Activated CD4-positive, alpha-beta T cell treated with anti-CD3 and anti-CD28 coated beads for 48 hours (primary cell): Measurements from ENCODE around the gene PRKAG2.

Experiments
- DNase-seq: peaks from one replicate; pipeline ENCODE4 v3.0.0-alpha.2; 2020

Gene PRKAG2

GRCh38 chr7:151720280-151720679 is 156.6 kb downstream of the PRKAG2 start:
- DNase-seq: no peak

- no peak for DNase-seq
These were observed 157.0 kb downstream of the PRKAG2 start for GRCh38 chr7:151719897-151720242.

GRCh38 chr7:151719031-151719896 is 157.7 kb downstream of the PRKAG2 start:
- no peak for DNase-seq

GRCh38 chr7:151717918-151718317 is 159.0 kb downstream of the PRKAG2 start:
- no peak for DNase-seq

- no peak for DNase-seq
These were observed 159.5 kb downstream of the PRKAG2 start for GRCh38 chr7:151717415-151717814.

- DNase-seq: no peak
These were observed 160.6 kb downstream of the PRKAG2 start for GRCh38 chr7:151716323-151716722.

GRCh38 chr7:151715666-151716315 is 161.1 kb downstream of the PRKAG2 start:
- no peak for DNase-seq

GRCh38 chr7:151714201-151714600 is 162.7 kb downstream of the PRKAG2 start:
- no peak for DNase-seq

GRCh38 chr7:151712810-151713125 is 164.1 kb downstream of the PRKAG2 start:
- no peak for DNase-seq

GRCh38 chr7:151711906-151712809 is 164.8 kb downstream of the PRKAG2 start:
- no peak for DNase-seq

GRCh38 chr7:151711435-151711872 is 165.5 kb downstream of the PRKAG2 start:
- DNase-seq: no peak

- no peak for DNase-seq
These were observed 166.1 kb downstream of the PRKAG2 start for GRCh38 chr7:151710646-151711434.

GRCh38 chr7:151710121-151710640 is 166.7 kb downstream of the PRKAG2 start:
- no peak for DNase-seq

GRCh38 chr7:151709141-151710038 is 167.5 kb downstream of the PRKAG2 start:
- DNase-seq: no peak

- DNase-seq: no peak
These were observed 168.3 kb downstream of the PRKAG2 start for GRCh38 chr7:151708610-151709009.

- no peak for DNase-seq
These were observed 169.2 kb downstream of the PRKAG2 start for GRCh38 chr7:151707757-151708156.

GRCh38 chr7:151707105-151707469 is 169.8 kb downstream of the PRKAG2 start:
- no peak for DNase-seq

- no peak for DNase-seq
These were observed 170.4 kb downstream of the PRKAG2 start for GRCh38 chr7:151706277-151707104.

- DNase-seq: peak; percentile 24
These were observed 171.2 kb downstream of the PRKAG2 start for GRCh38 chr7:151705636-151706276.
